Karpas-422 (cell line): ENCODE results near the gene KCNF1. TPM values are rescaled to one million over a fixed set of nuclear protein-coding genes. Genes with fewer than 3 reads are reported as not detected.

Source experiments
- DNase-seq: peaks from one replicate; pipeline ENCODE4 v3.0.0-alpha.2; 2015
- H2AFZ ChIP-seq: fragments of 200-600 bp; sonication (generic); 2 replicates; pipeline ENCODE4 v1.6.1; 2014; ENCODE audit warnings: antibody characterized with exemption, low read length, mixed read lengths
- H3K27ac ChIP-seq: fragments of 200-600 bp; sonication (generic); 2 replicates; pipeline ENCODE4 v1.5.1; 2014; ENCODE audit warnings: mild to moderate bottlenecking, low read length, moderate library complexity
- H3K27me3 ChIP-seq: fragments of 200-600 bp; sonication (generic); 2 replicates; pipeline ENCODE4 v1.6.1; 2014; ENCODE audit warnings: low read length, mixed read lengths
- H3K36me3 ChIP-seq: fragments of 200-600 bp; sonication (generic); 2 replicates; pipeline ENCODE4 v1.6.1; 2014; ENCODE audit warnings: low read length, mixed read lengths; ENCODE audit not compliant: insufficient read depth
- H3K4me1 ChIP-seq: fragments of 200-600 bp; sonication (generic); 2 replicates; pipeline ENCODE4 v1.6.1; 2014; ENCODE audit warnings: mild to moderate bottlenecking, low read length, mixed read lengths
- H3K4me2 ChIP-seq: fragments of 200-600 bp; sonication (generic); 2 replicates; pipeline ENCODE4 v1.6.1; 2014; ENCODE audit warnings: low read length, low read depth, mild to moderate bottlenecking; ENCODE audit not compliant: poor library complexity, severe bottlenecking
- H3K4me3 ChIP-seq: fragments of 200-600 bp; sonication (generic); 2 replicates; pipeline ENCODE4 v1.5.1; 2014; ENCODE audit warnings: mild to moderate bottlenecking, antibody characterized with exemption, low read length, mixed read lengths
- H3K79me2 ChIP-seq: fragments of 200-600 bp; sonication (generic); 2 replicates; pipeline ENCODE4 v1.6.1; 2014; ENCODE audit warnings: mild to moderate bottlenecking, low read length, mixed read lengths
- H3K9ac ChIP-seq: fragments of 200-600 bp; sonication (generic); 2 replicates; pipeline ENCODE4 v1.6.0; 2014; ENCODE audit warnings: low read length
- H3K9me2 ChIP-seq: fragments of 200-600 bp; sonication (generic), shearing (Covaris generic); replicated peaks from 2 replicates; pipeline ENCODE4 v1.6.0; 2014; ENCODE audit warnings: mild to moderate bottlenecking, low read length, moderate library complexity; ENCODE audit not compliant: insufficient read depth
- H3K9me3 ChIP-seq: fragments of 300-700, 200-600 bp; sonication (generic); 2 replicates; pipeline ENCODE4 v1.6.1; 2014; ENCODE audit warnings: low read length, mixed read lengths
- H4K20me1 ChIP-seq: fragments of 200-600 bp; sonication (generic); 2 replicates; pipeline ENCODE4 v1.6.1; 2014; ENCODE audit warnings: mild to moderate bottlenecking, antibody characterized with exemption, low read length, low read depth; ENCODE audit not compliant: insufficient read depth
- total RNA-seq: library from RNA; depleted of rRNA; stranded (reverse); fragments of >200 nt; shearing (Covaris generic); gene quantifications from 2 replicates; pipeline ENCODE4 v1.2.3, GENCODE V29; 2014; ENCODE audit warnings: low replicate concordance

Gene KCNF1
- total RNA-seq, 1 experiment from 2014 or later: not detected

DNA sequence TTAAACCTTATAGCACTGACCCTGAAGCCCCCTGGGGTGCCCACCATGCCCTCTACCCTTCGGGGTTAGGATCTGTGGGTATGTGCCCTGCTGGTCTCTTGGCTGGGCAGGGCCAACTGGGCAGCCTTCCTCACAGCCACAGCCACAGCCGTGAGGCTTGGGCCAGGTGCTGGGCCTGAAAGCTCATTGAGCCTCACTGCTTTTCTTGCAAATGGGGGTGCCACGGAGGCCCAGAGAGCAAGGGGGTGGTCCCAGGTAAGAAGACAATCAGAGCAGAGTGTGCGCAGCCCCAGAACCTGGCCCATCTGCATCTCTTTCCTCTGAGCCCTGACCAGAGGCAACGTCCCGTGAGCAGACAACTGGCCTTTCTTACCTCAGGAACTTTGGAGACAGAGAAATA, 34.7 kb downstream of the KCNF1 start:
- DNase-seq: no peak
- no peaks in the 10 kb centered on the region for H3K27me3 ChIP-seq

DNA sequence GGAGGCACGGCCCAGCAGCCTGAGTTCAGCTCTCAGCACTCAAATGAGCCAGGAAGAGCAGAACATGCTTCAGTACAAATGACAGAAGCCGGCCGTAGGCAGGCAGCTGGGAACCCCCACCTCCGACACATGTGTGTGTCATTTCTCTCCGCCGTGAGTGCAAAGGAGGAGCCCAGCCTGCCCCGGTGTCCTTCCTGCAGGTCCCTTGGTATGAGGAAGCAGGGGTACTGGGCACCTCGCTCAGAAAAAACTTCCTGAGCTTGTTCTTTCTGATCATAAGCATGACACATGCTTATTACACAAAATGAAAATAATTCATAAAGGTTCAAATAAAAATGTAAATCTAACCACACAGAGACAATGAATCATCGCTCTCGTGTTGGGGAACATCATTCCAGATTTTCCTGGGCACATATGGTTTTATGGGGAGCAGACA, 35.3 kb downstream of the KCNF1 start:
- Histone ChIP-seq H4K20me1 (no peaks in the 10 kb centered on the region), H3K27me3 (no peaks in the 10 kb centered on the region), H3K36me3 (no peaks in the 10 kb centered on the region), H2AFZ (no peak overlapping the region), H3K9me2 (no peaks in the 10 kb centered on the region), H3K4me1 (no peaks in the 10 kb centered on the region), H3K79me2 (no peaks in the 10 kb centered on the region), H3K4me3 (no peak overlapping the region), H3K9me3 (no peaks in the 10 kb centered on the region), H3K4me2 (no peak overlapping the region), H3K9ac (no peak overlapping the region), H3K27ac (no peak overlapping the region)
- DNase-seq: no peak

More for the DNA sequence above, 34.7 kb downstream of the KCNF1 start:
- no peak overlapping the region for H3K9ac ChIP-seq
- H3K4me3 ChIP-seq: no peak overlapping the region
- H4K20me1 ChIP-seq: no peaks in the 10 kb centered on the region
- H3K4me1 ChIP-seq: no peaks in the 10 kb centered on the region
- H2AFZ ChIP-seq: no peak overlapping the region
- no peaks in the 10 kb centered on the region for H3K9me2 ChIP-seq
- H3K27ac ChIP-seq: no peak overlapping the region
- no peaks in the 10 kb centered on the region for H3K36me3 ChIP-seq
- no peak overlapping the region for H3K4me2 ChIP-seq
- H3K79me2 ChIP-seq: no peaks in the 10 kb centered on the region
- H3K9me3 ChIP-seq: no peaks in the 10 kb centered on the region

DNA sequence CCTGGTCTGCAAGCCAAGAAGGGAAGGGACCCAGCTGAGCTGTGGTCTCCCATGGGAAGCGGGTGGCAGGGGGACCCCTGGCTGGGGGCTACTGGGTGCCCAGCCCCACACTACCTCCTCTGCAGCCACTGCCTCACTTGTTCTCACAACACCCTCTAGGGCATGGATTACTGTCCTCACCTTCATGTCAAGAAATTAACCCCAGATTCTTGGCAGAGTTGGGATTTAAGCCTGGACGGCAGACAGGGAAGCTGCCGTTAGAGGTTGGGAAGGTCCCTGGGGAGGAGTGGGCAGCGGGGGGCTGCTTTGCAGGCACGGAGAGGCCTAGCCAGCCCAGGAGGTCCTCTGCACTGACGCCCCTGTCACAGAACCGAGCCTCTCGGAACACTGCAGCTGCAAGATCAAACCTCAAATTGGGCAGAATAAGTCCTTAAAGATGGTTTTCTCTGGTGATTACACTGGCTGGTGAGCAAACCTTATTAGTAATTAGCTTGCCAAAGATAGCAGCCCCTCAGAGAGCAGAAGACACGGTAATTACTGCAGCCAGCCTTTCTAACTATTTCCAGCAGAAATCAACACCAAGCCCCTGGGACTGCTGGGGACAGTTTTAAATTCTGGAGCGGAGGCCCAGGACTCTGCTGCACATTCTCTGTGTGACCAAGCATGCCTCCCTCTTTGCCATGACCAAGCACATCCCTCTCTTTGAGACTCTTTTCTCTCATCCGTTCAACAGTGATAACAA, 35.9 kb downstream of the KCNF1 start:
- H3K27ac ChIP-seq: no peak overlapping the region
- no peaks in the 10 kb centered on the region for H3K27me3 ChIP-seq
- H3K4me1 ChIP-seq: no peaks in the 10 kb centered on the region

DNA sequence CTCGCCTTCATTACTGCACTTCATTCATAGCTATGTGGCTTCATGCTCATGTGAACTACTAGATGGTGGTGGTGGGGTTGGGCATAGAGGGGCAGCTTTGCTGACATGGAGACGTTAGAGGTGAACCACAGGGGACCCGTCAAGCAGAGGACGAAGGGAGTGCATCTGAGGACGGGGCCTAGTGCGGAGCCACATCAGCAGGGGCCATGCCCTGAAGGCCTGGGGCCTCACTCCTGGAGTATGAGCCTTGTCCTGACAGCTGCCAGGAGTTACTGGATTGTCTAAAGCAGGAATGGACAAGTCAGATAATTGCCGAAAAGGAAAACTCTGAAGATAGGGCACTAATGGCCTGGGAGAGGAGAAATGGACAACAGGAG, 36.4 kb downstream of the KCNF1 start:
- Histone ChIP-seq H2AFZ (no peak overlapping the region), H3K9me3 (no peaks in the 10 kb centered on the region), H3K4me1 (no peaks in the 10 kb centered on the region), H3K27me3 (no peaks in the 10 kb centered on the region), H3K27ac (no peak overlapping the region), H3K36me3 (no peaks in the 10 kb centered on the region), H3K79me2 (no peaks in the 10 kb centered on the region), H3K9me2 (no peaks in the 10 kb centered on the region), H3K4me2 (no peak overlapping the region), H3K4me3 (no peak overlapping the region), H3K9ac (no peak overlapping the region), H4K20me1 (no peaks in the 10 kb centered on the region)
- DNase-seq: no peak

More for the DNA sequence above, 35.9 kb downstream of the KCNF1 start:
- H3K79me2 ChIP-seq: no peaks in the 10 kb centered on the region
- H2AFZ ChIP-seq: no peak overlapping the region
- no peak overlapping the region for H3K9ac ChIP-seq
- H3K9me2 ChIP-seq: no peaks in the 10 kb centered on the region
- no peaks in the 10 kb centered on the region for H3K36me3 ChIP-seq
- no peaks in the 10 kb centered on the region for H4K20me1 ChIP-seq
- DNase-seq: no peak
- H3K4me2 ChIP-seq: no peak overlapping the region
- no peak overlapping the region for H3K4me3 ChIP-seq
- H3K9me3 ChIP-seq: no peaks in the 10 kb centered on the region

DNA sequence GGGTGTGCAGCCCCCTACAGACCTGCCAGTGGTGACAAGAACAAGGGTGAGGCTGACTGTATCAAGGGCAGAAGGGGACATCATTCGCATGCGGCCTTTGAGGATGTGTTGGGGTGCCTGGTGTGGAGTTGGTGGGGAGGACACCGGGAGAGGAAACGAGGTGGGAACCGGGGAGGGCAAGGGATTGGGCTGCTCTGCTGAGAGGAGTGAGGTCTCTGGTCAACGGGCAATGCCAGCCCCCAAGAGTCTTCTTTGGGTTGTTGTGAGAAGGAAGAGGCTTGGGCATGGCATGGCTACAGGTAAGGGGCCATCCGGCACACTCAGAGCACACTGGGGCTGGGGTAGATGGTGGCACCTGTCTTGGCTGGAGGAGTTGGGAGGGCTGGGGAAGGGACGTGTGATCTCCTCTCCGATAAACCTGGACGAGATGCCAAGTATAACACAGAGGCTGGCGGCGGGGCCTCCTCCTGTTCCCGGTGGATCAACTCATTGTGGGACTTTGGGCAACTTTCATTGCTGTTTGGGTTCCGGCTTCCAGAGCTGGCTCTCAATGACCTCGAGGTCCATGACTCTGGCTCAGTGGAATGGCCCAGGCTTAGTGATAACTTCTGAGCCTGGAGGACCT, 37.0 kb downstream of the KCNF1 start:
- Histone ChIP-seq H3K4me3 (no peak overlapping the region), H3K9ac (no peak overlapping the region), H2AFZ (no peak overlapping the region), H3K79me2 (no peaks in the 10 kb centered on the region), H3K27me3 (no peaks in the 10 kb centered on the region), H3K4me1 (no peaks in the 10 kb centered on the region), H3K9me2 (no peaks in the 10 kb centered on the region), H3K9me3 (no peaks in the 10 kb centered on the region), H3K27ac (no peak overlapping the region), H3K36me3 (no peaks in the 10 kb centered on the region), H4K20me1 (no peaks in the 10 kb centered on the region), H3K4me2 (no peak overlapping the region)
- no peak for DNase-seq

DNA sequence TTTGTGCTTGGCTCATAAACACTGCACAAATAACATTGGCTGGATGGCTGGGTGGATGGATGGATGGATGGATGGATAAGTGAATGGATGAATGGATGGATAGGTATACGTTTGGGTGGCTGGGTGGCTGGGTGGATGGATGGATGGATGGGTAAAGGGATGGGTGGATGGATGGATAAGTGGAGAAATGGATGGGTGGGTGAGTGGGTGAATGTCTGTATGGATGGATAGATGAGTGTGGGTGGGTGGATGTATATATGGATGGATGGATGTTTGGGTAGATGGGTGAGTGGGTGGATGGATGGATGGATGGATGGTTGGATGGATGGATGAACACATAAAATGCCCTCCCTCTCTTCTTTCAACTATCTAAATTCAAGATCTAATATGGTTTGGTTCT, 38.1 kb downstream of the KCNF1 start:
- H3K4me2 ChIP-seq: no peak overlapping the region
- no peaks in the 10 kb centered on the region for H3K79me2 ChIP-seq
- H3K4me3 ChIP-seq: no peak overlapping the region
- H3K36me3 ChIP-seq: no peaks in the 10 kb centered on the region
- H3K9ac ChIP-seq: no peak overlapping the region
- no peaks in the 10 kb centered on the region for H3K9me3 ChIP-seq
- H3K4me1 ChIP-seq: no peaks in the 10 kb centered on the region
- DNase-seq: no peak
- no peaks in the 10 kb centered on the region for H4K20me1 ChIP-seq
- no peak overlapping the region for H2AFZ ChIP-seq
- H3K27ac ChIP-seq: no peak overlapping the region
- H3K27me3 ChIP-seq: no peaks in the 10 kb centered on the region
- H3K9me2 ChIP-seq: no peaks in the 10 kb centered on the region

DNA sequence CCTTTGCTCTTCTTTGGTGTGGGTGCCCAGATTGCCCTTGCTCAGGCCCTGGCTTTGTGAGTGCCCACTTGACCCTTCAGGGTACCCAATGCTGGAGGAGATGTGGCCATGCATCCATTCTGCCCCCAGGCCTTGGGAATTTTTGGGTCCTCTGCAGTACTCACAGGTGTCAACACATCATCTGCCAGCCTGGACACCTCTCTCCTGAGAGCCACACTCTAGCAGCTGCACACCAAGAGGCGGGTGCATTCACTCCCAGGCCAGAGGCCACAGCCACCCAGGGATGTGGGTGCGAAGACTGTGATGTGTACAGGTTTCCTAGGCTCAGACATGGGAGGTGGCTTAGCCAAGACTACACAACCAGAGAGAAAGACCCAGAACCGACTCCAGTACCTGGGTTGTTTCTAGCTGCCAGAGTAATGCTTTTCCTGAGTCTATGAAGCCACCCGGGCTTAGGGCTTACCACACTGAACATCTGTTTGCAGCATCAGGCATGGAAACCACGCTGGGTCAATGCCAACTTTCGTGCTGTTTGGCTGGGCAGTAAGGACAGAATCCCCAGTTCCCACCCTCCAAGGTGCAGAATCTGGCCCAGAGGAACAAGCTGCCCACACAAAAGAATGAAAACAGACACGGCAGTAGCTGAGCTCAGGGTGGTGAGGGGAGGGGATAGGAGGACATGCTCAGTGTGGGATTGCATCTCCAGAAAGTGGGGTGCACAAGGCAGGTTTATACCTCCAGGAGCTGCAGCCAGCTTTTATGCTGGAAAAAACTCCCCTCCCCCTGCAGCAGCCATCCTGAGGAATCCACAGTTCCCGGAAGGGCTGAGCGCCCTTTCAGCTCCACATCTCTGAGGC, 40.1 kb downstream of the KCNF1 start:
- Histone ChIP-seq H3K79me2 (no peaks in the 10 kb centered on the region), H3K27ac (no peak overlapping the region), H3K27me3 (no peaks in the 10 kb centered on the region), H2AFZ (no peak overlapping the region), H3K9me3 (no peaks in the 10 kb centered on the region), H4K20me1 (no peaks in the 10 kb centered on the region), H3K9ac (no peak overlapping the region), H3K4me1 (no peaks in the 10 kb centered on the region), H3K4me2 (no peak overlapping the region), H3K36me3 (no peaks in the 10 kb centered on the region), H3K9me2 (no peaks in the 10 kb centered on the region), H3K4me3 (no peak overlapping the region)
- no peak for DNase-seq

DNA sequence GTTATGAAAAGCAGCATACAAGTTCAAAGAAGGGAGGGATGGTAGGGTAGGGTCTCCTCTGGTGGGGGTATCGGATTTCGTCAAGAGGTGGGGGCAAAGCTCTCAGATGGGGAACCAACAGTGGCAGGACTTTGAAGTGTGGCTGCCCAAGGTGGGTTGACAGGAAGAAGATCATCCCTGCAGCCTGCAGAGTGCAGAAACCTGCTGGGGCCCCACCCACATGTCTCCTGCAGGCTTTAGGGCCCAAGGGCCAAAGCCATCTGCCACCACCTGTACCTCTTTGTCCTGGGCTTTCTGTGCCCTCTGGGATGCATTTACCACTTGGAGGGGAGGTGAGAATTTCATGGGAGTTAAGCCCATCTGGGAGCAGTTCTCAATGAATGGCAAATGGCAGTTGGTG, 42.7 kb downstream of the KCNF1 start:
- Histone ChIP-seq H3K4me1 (no peaks in the 10 kb centered on the region), H2AFZ (no peak overlapping the region), H3K9me2 (no peaks in the 10 kb centered on the region), H3K9ac (no peak overlapping the region), H3K36me3 (no peaks in the 10 kb centered on the region), H4K20me1 (no peaks in the 10 kb centered on the region), H3K27ac (no peak overlapping the region), H3K27me3 (no peaks in the 10 kb centered on the region), H3K79me2 (no peaks in the 10 kb centered on the region), H3K9me3 (no peaks in the 10 kb centered on the region), H3K4me2 (no peak overlapping the region), H3K4me3 (no peak overlapping the region)
- DNase-seq: no peak
